ENCODE data around the gene GSG1. TPM values are rescaled to one million over a fixed set of nuclear protein-coding genes. Genes with fewer than 3 reads are reported as not detected.

GSG1 gene
- total RNA-seq, 1 donor from 2014 or later: not detected

DNA sequence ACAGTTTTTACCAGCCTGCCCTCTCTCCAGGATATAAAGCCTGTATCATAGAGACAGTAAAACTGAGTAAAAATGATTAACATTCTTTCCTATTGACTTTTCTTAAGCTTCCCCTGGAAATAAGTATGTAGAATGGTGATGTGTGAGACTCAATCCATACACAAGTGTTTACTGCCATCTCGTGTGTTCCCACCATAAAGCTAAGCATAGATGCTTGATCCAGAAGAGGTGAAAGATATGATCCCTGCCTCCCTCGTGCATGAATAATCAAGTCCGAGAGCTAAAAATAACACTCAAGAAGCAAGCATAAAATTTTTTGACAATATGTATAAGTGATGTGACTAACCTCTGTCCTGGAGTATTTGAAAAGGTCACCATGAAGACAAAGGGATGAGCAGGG, 16.9 kb upstream of the GSG1 start:
- TF ChIP-seq, protein P1, sequence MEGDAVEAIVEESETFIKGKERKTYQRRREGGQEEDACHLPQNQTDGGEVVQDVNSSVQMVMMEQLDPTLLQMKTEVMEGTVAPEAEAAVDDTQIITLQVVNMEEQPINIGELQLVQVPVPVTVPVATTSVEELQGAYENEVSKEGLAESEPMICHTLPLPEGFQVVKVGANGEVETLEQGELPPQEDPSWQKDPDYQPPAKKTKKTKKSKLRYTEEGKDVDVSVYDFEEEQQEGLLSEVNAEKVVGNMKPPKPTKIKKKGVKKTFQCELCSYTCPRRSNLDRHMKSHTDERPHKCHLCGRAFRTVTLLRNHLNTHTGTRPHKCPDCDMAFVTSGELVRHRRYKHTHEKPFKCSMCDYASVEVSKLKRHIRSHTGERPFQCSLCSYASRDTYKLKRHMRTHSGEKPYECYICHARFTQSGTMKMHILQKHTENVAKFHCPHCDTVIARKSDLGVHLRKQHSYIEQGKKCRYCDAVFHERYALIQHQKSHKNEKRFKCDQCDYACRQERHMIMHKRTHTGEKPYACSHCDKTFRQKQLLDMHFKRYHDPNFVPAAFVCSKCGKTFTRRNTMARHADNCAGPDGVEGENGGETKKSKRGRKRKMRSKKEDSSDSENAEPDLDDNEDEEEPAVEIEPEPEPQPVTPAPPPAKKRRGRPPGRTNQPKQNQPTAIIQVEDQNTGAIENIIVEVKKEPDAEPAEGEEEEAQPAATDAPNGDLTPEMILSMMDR (IDR thresholded peaks at IDR 0.05; ENCODE audit: borderline replicate concordance): no peak
- Histone ChIP-seq H3K27me3 (ENCODE audit: low read depth) (no peaks in the 10 kb centered on the region), H3K4me3 (no peak overlapping the region), H3K36me3 (no peaks in the 10 kb centered on the region), H3K27ac (replicated peaks) (no peak overlapping the region), H3K9me3 (replicated peaks) (no peaks in the 10 kb centered on the region), H3K4me1 (peaks cover 24% of the 10 kb centered on the region)
- intact Hi-C loops (cut with micrococcal nuclease): no loop called here
- no peak for DNase-seq

DNA sequence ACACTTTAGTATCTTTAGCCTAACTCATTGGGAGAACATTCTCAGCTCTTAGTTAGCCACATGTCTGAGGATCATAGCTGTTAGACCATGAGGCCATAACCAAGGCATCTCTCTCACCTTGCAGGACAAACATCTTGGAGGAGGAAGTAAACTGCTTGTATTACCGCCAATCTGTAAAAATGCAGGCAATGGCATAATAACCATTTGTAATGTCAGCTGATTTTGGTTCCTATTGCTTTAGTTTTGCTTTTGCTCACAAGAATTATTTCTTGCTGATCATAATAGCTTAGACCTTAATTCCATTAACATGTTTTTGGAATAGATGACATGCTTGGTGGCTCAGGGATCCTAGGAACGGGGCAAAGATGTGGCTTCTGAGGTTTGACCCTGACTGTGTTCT, 16.4 kb upstream of the GSG1 start:
- DNase-seq: no peak
- peaks cover 30% of the 10 kb centered on the region for H3K4me1 ChIP-seq
- TF ChIP-seq, protein P1 (IDR thresholded peaks at IDR 0.05; ENCODE audit: borderline replicate concordance): no peak
- no peaks in the 10 kb centered on the region for H3K27me3 ChIP-seq (ENCODE audit: low read depth)
- H3K9me3 ChIP-seq (replicated peaks): no peaks in the 10 kb centered on the region
- no peaks in the 10 kb centered on the region for H3K36me3 ChIP-seq
- H3K4me3 ChIP-seq: no peak overlapping the region
- intact Hi-C loops (cut with micrococcal nuclease): no loop called here
- H3K27ac ChIP-seq (replicated peaks): no peak overlapping the region

DNA sequence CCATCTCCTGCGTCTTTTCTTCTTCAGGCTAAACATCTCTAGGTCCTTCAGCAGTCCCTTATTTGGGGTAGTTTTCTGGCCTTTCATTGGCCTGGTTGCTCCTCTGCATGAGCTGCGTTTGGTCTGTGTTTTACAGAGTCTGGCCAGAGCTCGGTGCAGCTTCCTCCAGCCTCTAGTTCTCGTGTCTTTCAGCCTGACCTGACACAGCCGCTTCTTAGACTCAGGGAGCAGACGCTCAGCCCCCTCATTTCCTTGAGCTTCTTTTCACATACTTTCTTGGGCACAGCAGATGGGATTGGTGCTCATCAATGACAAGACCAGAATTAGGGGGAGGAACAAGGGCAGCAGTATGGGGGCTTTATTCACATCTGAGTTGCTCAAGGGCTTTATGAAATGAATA, 13.6 kb upstream of the GSG1 start:
- peak overlapping the region; percentile 57 for H3K27ac ChIP-seq (replicated peaks)
- peaks cover 44% of the 10 kb centered on the region for H3K4me1 ChIP-seq
- intact Hi-C loops (cut with micrococcal nuclease): no loop called here
- TF ChIP-seq, protein P1 (IDR thresholded peaks at IDR 0.05; ENCODE audit: borderline replicate concordance): no peak
- no peak overlapping the region for H3K4me3 ChIP-seq
- H3K9me3 ChIP-seq (replicated peaks): peaks cover 2% of the 10 kb centered on the region
- no peaks in the 10 kb centered on the region for H3K27me3 ChIP-seq (ENCODE audit: low read depth)
- DNase-seq: no peak
- no peaks in the 10 kb centered on the region for H3K36me3 ChIP-seq

DNA sequence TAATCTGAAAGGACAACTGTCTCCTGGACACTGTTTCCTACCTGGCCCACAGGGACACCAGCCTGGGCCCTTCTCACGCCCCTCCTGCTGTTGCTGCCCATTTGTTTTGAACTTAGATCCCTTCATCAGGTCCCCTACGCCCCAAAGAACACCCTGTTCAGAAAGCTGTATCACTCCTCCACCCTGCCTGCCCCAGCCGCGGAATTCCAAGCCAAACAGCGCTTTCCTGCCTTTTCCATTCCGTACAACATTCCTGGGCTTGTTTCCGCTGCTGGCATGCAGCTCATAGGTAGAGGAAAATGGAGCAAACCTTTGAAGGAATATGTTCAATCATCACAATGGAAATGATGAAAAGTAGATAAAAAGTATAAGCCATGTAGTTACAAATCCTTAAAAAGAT, 12.8 kb upstream of the GSG1 start:
- Histone ChIP-seq H3K4me3 (no peak overlapping the region), H3K27me3 (ENCODE audit: low read depth) (no peaks in the 10 kb centered on the region), H3K36me3 (no peaks in the 10 kb centered on the region), H3K9me3 (replicated peaks) (peaks cover 7% of the 10 kb centered on the region), H3K27ac (replicated peaks) (peak overlapping the region; percentile 57), H3K4me1 (peaks cover 42% of the 10 kb centered on the region)
- intact Hi-C loops (cut with micrococcal nuclease): no loop called here
- TF ChIP-seq, protein P1 (IDR thresholded peaks at IDR 0.05; ENCODE audit: borderline replicate concordance): no peak
- DNase-seq: no peak

DNA sequence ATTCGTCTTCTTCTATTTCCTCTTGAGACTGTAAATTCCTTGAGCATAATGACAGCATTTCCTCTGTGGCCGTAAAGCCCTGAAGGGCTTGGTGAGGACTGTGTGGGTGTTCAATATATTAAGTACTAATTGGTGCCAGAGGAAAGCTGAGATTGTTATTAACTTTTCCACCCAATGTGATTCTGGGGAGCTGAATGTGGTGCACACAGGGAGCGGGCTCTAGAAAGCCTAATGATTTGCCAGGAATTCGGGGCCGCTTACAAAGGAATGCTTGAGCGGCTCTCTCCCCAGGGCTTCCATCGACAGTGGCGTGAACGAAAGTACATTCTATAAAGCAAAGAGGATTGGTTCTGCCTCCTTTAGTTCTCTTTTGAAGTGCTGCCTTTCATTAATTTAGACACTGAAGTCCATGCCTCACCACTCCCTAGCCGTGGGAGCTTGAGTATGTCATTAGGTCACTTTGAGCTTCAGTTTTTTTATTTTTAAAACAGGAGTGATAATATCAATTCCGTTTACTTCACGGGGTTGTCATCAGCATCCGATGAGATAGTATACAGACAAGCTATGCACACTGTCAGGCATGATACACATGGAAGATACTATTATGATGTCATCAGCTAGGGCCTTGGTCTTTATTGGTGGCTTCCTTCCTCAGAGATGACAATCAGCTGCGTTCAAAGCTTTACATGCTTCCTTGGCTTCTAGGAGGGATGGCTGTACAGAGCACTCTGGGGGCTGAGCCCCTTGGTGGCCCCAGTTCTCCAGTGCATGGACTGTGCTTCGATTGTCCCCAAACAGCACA, 11.0 kb upstream of the GSG1 start:
- peaks cover 7% of the 10 kb centered on the region for H3K9me3 ChIP-seq (replicated peaks)
- H3K36me3 ChIP-seq: no peaks in the 10 kb centered on the region
- peaks cover 41% of the 10 kb centered on the region for H3K4me1 ChIP-seq
- TF ChIP-seq, protein P1 (IDR thresholded peaks at IDR 0.05; ENCODE audit: borderline replicate concordance): no peak
- intact Hi-C loops (cut with micrococcal nuclease): no loop called here
- H3K27ac ChIP-seq (replicated peaks): peak overlapping the region; percentile 42
- H3K4me3 ChIP-seq: peak overlapping the region; percentile 24
- H3K27me3 ChIP-seq (ENCODE audit: low read depth): no peaks in the 10 kb centered on the region
- DNase-seq: no peak

All from left ventricle myocardium inferior (tissue), 1 donor.